Vagina (tissue), 2 donors: ENCODE results near the gene FGF2.

Experiments
- CTCF ChIP-seq, 3 experiments: fragments of 450-650 bp in 2 of 3; fragments of 200-600 bp in 1 of 3; sonication (generic) in 1 of 3; IDR thresholded peaks; one replicate each; pipeline ENCODE4 v1.5.1; 2017 to 2019; ENCODE audit warnings: antibody characterized with exemption in 3 of 3, mild to moderate bottlenecking in 2 of 3, moderate library complexity in 2 of 3
- POLR2A ChIP-seq, 2 donors: fragments of 450-650 bp; IDR thresholded peaks; one replicate each; pipeline ENCODE4 v1.6.1; 2017; ENCODE audit warnings: antibody characterized with exemption in 2 of 2, mild to moderate bottlenecking in 2 of 2, moderate library complexity in 2 of 2
- POLR2AphosphoS5 ChIP-seq, 2 donors: sonication (generic); formaldehyde crosslinking; IDR thresholded peaks; one replicate each; pipeline ENCODE4 v1.9.0; 2017; ENCODE audit warnings: antibody characterized with exemption in 2 of 2, mild to moderate bottlenecking in 2 of 2, low read depth in 1 of 2; ENCODE audit not compliant: insufficient read depth in 1 of 2

- TF ChIP-seq CTCF (IDR thresholded peaks at IDR 0.05), result no peak
- no peak for TF ChIP-seq POLR2A (IDR thresholded peaks at IDR 0.05)
- no peak for TF ChIP-seq POLR2AphosphoS5 (IDR thresholded peaks at IDR 0.05; ENCODE audit: insufficient read depth in 1 of 2, low read depth in 1 of 2)
These were observed 49.7 kb upstream of the FGF2 start for GRCh38 chr4:122776916-122777315.
